ENCODE measurements around the gene NFAM1.
A peak's percentile ranks its signal among the peaks of the same experiment; 100 is the strongest.

The NFAM1 gene

DNA sequence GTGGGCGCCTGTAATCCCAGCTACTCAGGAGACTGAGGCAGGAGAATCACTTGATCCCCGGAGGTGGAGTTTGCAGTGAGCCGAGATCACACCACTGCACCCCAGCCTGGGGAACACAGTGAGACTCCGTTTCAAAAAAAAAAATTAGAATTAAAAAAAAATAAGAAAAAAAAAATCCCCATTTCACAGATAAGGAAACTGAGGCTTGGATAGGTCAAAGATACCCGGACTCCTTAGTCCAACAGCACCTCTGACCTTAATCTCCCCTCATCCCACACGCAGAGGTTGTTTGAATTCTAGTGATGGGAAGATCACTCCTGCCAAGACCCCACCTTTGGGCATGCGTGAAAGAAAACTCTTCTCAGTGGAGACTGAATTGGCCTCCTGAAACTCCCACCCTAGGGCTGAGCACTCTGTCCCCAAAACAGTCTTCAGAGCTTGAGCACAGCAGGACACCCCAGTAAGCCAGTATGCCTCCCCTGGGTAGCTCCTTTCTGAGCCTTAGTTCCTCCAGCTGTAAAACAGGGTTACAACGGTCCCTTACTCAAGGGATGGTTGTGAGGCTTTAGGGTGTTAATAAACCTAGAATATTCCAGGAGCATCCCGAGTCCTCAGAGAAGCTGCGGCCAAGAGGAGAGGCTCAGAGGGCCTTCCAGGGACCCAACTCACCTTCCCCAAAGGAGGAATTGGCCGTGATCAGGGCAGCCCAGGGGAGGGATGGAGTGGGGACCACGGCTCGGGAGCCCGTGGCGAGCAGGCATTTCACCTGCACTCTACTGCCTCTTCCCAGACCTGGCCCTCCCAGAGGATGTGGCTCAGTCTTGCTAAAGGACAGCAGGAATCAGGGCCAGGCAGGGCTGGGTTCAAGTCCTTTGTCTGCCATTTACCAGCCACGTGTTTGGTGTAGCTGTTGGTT lies 73.3 kb downstream of the NFAM1 start:
- DNase-seq (ENCODE audit: low spot score): no peak

DNA sequence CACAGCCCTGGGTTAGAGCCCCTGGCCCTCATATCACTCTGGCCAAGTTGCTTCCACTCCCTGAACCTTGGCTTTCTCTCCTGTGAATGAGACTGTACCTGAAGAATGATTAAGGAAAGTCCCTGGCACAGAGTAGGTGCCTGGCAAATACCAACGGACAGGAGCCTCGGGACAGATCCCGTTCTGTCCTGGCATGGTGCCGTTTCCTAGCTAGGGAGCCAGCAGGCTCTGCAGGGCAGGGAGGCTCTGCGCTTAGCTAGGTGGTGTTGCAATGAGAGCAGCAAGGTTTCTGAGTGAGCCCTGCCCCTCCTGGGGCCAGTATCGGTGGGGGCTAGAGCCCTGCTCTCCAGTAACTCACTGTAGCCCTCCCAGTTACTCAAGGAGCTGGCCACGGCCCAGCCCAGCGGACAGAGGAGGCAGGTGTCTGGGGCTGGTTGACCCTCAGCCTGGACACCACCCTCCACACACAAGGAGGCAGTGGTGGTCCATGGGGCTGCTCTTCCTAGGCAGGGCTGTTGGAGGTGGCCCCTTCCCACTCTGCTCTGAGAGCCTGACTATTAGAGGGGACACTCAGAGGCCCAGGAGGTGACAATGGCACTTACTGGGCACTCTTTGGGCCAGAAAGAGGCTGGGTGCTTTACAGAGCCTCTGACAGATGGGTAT lies 74.4 kb downstream of the NFAM1 start:
- no peak for DNase-seq (ENCODE audit: low spot score)

GRCh38 chr22:42357221-42357620 lies 75.0 kb downstream of the NFAM1 start:
- DNase-seq (ENCODE audit: low spot score): no peak

GRCh38 chr22:42356533-42356932 lies 75.7 kb downstream of the NFAM1 start:
- DNase-seq (ENCODE audit: low spot score): no peak

- DNase-seq (ENCODE audit: low spot score): no peak
These were observed 78.1 kb downstream of the NFAM1 start for GRCh38 chr22:42353883-42354727.

DNA sequence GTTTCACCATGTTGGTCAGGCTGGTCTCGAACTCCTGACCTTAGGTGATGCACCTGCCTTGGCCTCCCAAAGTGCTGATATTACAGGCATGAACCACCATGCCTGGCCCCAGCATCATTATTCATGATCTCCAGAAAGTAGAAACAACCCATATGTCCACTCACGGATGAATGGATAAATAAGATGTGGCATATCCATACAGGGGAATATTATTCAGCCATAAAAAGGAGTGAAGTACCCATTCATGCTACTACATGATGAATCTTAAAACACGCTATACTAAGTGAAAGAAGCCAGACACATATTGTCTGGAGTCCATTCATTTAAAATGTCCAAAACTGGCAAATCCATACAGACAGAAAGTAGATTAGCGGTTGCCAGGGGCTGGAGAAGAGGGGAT lies 81.8 kb downstream of the NFAM1 start:
- no peak for DNase-seq (ENCODE audit: low spot score)

- DNase-seq (ENCODE audit: low spot score): no peak
These were observed 84.8 kb downstream of the NFAM1 start for GRCh38 chr22:42347281-42347824.

GRCh38 chr22:42346722-42347121 lies 85.5 kb downstream of the NFAM1 start:
- no peak for DNase-seq (ENCODE audit: low spot score)

GRCh38 chr22:42345458-42345857 lies 86.7 kb downstream of the NFAM1 start:
- DNase-seq (ENCODE audit: low spot score): no peak

GRCh38 chr22:42344361-42344905 lies 87.8 kb downstream of the NFAM1 start:
- no peak for DNase-seq (ENCODE audit: low spot score)

- no peak for DNase-seq (ENCODE audit: low spot score)
These were observed 88.6 kb downstream of the NFAM1 start for GRCh38 chr22:42343531-42344081.

DNA sequence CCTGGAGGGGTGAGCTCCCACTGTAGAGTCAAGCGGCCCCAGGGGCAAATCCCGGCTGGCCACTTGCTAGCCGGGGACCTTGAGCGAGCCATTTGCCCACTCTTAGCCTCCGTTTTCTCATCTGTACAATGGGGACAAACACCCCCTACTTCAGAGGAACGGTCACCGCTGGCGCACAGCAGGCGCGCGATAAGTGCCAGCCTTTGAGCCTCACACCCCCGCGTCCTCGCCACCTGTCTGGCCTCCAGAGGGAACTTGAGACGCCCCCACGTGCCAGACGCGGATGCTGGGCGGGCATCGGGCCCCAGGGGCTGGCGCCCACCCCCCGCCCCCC lies 89.1 kb downstream of the NFAM1 start:
- DNase-seq (ENCODE audit: low spot score): peak; percentile 22

GRCh38 chr22:42342426-42343120 lies 89.6 kb downstream of the NFAM1 start:
- no peak for DNase-seq (ENCODE audit: low spot score)

GRCh38 chr22:42341779-42342178 lies 90.4 kb downstream of the NFAM1 start:
- DNase-seq (ENCODE audit: low spot score): no peak

GRCh38 chr22:42340829-42341383 lies 91.3 kb downstream of the NFAM1 start:
- no peak for DNase-seq (ENCODE audit: low spot score)

DNA sequence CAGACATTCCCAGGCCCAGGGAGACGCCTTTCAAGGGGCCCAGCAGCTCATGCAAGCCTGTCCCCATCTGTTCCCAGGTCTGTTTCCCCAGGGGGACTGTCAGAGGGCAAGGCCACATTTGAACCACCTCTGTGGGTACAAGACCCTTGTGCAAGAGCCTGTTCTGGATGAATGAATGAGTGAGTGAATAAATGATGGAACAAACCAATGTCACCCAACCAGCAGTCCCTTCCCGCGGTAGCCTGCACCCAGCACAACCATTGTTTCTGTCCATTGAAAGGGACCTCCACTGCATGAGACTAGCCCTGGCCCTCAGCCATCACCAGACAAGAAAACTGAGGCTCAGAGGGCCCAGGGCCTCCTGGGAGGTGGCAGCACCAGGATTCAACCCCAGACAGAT lies 92.1 kb downstream of the NFAM1 start:
- DNase-seq (ENCODE audit: low spot score): no peak

GRCh38 chr22:42338479-42338878 lies 93.7 kb downstream of the NFAM1 start:
- DNase-seq (ENCODE audit: low spot score): no peak

DNA sequence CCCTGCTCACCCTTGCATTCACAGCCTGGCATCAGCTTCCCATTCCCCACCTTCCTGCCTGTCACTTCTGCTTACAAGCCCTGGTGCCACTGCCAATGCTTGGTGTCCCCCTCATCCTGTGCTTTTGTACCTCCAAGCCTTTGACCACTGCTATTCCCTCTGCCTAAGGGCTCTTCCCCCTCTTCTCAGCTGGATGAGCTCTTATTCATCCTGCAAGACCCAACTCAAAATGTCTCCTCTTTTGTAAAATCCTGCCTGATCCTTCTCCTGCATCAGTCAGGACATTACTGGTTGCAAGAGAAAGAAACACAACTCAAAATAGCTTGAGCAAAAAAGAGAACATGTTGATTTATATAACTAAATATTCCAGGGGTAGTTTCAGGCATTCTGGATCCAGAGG lies 94.8 kb downstream of the NFAM1 start:
- DNase-seq (ENCODE audit: low spot score): no peak

GRCh38 chr22:42336527-42337227 lies 95.5 kb downstream of the NFAM1 start:
- DNase-seq (ENCODE audit: low spot score): no peak

GRCh38 chr22:42335839-42336378 lies 96.3 kb downstream of the NFAM1 start:
- no peak for DNase-seq (ENCODE audit: low spot score)

Measured in SW480 (cell line).